Right cardiac atrium (tissue), 5 donors: ENCODE results near the gene DCLK1. TPM values are rescaled to one million over a fixed set of nuclear protein-coding genes. Genes with fewer than 3 reads are reported as not detected.
A peak's percentile ranks its signal among the peaks of the same experiment; 100 is the strongest.
"Not testable (repeated sequence)": the region's sequence is repeated elsewhere in the genome, so short reads cannot be mapped to it uniquely, and the experiment has no call there.

Source experiments
- ATAC-seq, 2 donors: fragments of 200-7000 bp; cut with Tn5 transposase; one replicate each; pipeline versions ENCODE4 v1.8.0 to v1.9.1; 2020; ENCODE audit warnings: moderate library complexity in 2 of 2, mild to moderate bottlenecking in 1 of 2
- DNase-seq, 3 donors: peaks; one replicate each; pipeline ENCODE4 v3.0.0-alpha.2; 2020
- H3K27ac ChIP-seq: one replicate; pipeline ENCODE4 v1.5.1; 2013; ENCODE audit warnings: mild to moderate bottlenecking, low read length, control low read depth, moderate library complexity
- H3K27me3 ChIP-seq: one replicate; pipeline ENCODE4 v1.6.1; 2013; ENCODE audit not compliant: control insufficient read depth, insufficient read depth
- H3K4me1 ChIP-seq: one replicate; pipeline ENCODE4 v1.6.1; 2013; ENCODE audit warnings: low read length; ENCODE audit not compliant: control insufficient read depth, insufficient read depth
- H3K4me3 ChIP-seq: one replicate; pipeline ENCODE4 v1.5.1; 2013; ENCODE audit warnings: low read length, control low read depth
- H3K9me3 ChIP-seq: one replicate; pipeline ENCODE4 v1.6.1; 2013; ENCODE audit warnings: low read length; ENCODE audit not compliant: control insufficient read depth
- WGBS: extraction: QIAGEN DNeasy Blood & Tissue Kit; methylation state at CpG from one replicate; pipeline ENCODE4 v1.1.7; 2013; 5-methylcytosine and 5-hydroxymethylcytosine counted together
- intact Hi-C, 4 donors: fragments of 100-400 bp; cut with DNase I; formaldehyde crosslinking; loops; one replicate each; pipeline versions ENCODE4 v1.11.0 to v1.14.0; 2022 to 2023
- polyA plus RNA-seq: library from polyadenylated mRNA; stranded (reverse); fragments of 200-250 nt; gene quantifications from one replicate; pipeline ENCODE4 v1.2.3, GENCODE V29; 2013
- total RNA-seq, 4 donors: library from RNA; stranded (reverse); fragmentation: NEBNext Ultra II Directional; extraction: Animal tissue kit (Norgen Biotek cat#: 25700); gene quantifications; one replicate each; pipeline ENCODE4 v1.2.1, GENCODE V29; 2021
- donor health status: healthy with polysubstance abuse.
- donor health status: DM: no; HTN: yes; CAD: no.
- donor health status: DM: no; HTN: no; CAD: no.
- donor health status: DM: no; HTN: yes; CAD: no; lungs with severe emphysema.
- donor health status: DM: yes; HTN: yes; CAD: no.

Gene DCLK1
- total and polyA plus RNA-seq, 5 donors: 5.1 to 19.8 (median 16.1) TPM

DNA sequence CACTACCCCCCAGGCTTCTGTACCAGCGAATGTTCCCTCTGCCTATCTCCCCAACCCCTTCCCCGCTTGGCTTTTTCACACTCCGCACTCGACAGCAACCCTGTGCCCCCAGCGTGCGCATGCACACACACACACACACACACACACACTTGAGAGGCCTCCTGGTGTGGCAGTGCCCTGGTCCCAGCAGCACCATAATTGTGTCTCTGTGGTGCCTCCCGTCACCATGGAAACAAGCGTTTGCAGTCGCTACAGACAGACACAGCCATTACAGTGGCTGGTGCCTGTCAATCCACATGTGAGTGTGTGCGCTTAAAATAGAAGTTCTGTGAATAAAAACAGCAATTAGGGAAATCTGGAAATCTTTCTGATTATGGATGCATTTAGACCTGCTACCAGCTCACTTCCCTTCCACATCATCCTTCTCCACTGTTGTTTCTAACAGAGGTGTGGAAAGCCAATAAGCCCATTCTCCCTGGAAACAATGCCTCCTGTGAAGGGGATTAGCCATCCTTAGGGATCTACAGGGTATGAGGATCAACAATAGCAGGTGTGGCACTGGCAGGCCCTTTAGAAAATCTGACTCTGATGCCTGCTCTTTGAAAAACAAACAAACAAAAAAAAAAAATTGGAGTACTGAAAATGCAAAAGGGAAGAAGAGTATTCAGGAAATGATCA, 146.3 kb downstream of the DCLK1 start:
- Histone ChIP-seq H3K4me1 (no peaks in the 10 kb centered on the region), H3K9me3 (no peaks in the 10 kb centered on the region), H3K27me3 (no peaks in the 10 kb centered on the region), H3K27ac (no peak overlapping the region), H3K4me3 (no peak overlapping the region)
- DNase-seq (peak in 1 of 3 donors; percentile 28), ATAC-seq (no peak)
- 63% methylated on average over 10 of the region's 10 CpGs for WGBS
- intact Hi-C loops: loop anchor here in 1 of 4 donors (5.0 kb wide), 1 partner anchor 277 kb away; no protein-coding TSS in a partner anchor

DNA sequence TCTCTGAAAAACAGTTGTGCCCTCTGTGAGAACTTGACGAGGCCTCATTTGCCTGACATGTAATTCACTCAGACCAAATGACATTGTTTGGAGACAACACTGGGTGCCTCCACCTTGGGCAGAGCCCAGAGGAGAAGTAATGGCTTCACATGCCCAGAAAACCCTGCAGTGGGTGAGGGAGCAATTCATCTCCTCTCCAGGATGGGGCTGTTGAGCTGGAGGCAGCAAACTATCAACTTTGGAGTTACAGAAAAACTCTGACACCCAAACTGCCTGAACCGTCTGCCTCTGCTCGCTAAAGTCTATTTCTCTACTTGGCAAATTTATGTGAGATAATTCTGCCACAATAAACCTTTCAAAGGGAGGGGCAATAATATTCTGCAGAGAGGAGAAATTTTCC, 146.9 kb downstream of the DCLK1 start:
- DNase-seq: no peak
- intact Hi-C loops: loop anchor here in 1 of 4 donors (5.0 kb wide), 1 partner anchor 278 kb away; no protein-coding TSS in a partner anchor

DNA sequence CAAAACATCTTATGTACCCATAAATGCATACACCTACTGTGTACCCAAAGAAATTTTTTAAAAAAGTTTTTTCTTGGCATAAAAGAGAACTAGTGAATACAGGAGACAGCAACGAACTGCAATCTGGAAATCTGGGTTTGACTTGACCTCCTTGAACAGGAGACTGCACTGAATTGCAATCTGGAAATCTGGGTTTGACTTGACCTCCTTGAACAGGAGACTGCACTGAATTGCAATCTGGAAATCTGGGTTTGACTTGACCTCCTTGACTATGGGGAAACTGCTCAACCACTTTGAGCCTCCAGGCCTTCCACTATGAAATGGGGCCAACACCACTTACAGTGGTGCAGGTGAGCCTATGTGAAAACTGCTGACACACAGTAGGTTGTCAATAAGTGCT, 147.5 kb downstream of the DCLK1 start:
- ATAC-seq, H3K27ac ChIP-seq, H3K4me1 ChIP-seq, H3K27me3 ChIP-seq, H3K4me3 ChIP-seq, DNase-seq, H3K9me3 ChIP-seq: not testable (repeated sequence)
- 77% methylated on average over 1 of the region's 1 CpG for WGBS
- intact Hi-C loops: loop anchor here in 1 of 4 donors (5.0 kb wide), 1 partner anchor 279 kb away; no protein-coding TSS in a partner anchor

More for the DNA sequence above, 146.9 kb downstream of the DCLK1 start:
- H3K4me1 ChIP-seq: no peaks in the 10 kb centered on the region
- H3K9me3 ChIP-seq: no peaks in the 10 kb centered on the region
- ATAC-seq: no peak
- no peak overlapping the region for H3K4me3 ChIP-seq
- H3K27me3 ChIP-seq: no peaks in the 10 kb centered on the region
- WGBS: 82% methylated on average over 3 of the region's 3 CpGs
- no peak overlapping the region for H3K27ac ChIP-seq

DNA sequence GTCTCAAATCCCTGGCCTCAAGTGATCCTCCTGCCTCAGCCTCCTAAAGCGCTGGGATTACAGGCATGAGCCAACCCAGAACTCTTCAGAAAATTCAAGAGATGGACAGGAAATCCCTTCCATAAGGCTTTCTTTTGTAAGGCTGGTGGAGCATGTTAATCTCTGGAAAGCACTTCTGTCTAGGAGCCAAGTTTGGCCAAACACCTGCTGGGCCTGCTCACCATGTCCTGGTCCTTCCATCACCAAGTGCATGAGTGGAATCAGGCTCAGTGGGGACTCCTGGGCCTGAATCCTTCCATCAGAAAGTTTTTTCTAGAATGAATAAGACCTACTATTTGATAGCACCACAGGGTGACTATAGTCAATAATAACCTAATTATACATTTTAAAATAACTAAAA, 148.0 kb downstream of the DCLK1 start:
- Histone ChIP-seq H3K9me3 (no peaks in the 10 kb centered on the region), H3K4me1 (no peaks in the 10 kb centered on the region), H3K27me3 (no peaks in the 10 kb centered on the region), H3K27ac (no peak overlapping the region), H3K4me3 (no peak overlapping the region)
- intact Hi-C loops: loop anchor here in 1 of 4 donors (5.0 kb wide), 1 partner anchor 279 kb away; no protein-coding TSS in a partner anchor
- WGBS: 91% methylated on average over 1 of the region's 1 CpG
- ATAC-seq (no peak), DNase-seq (no peak)

DNA sequence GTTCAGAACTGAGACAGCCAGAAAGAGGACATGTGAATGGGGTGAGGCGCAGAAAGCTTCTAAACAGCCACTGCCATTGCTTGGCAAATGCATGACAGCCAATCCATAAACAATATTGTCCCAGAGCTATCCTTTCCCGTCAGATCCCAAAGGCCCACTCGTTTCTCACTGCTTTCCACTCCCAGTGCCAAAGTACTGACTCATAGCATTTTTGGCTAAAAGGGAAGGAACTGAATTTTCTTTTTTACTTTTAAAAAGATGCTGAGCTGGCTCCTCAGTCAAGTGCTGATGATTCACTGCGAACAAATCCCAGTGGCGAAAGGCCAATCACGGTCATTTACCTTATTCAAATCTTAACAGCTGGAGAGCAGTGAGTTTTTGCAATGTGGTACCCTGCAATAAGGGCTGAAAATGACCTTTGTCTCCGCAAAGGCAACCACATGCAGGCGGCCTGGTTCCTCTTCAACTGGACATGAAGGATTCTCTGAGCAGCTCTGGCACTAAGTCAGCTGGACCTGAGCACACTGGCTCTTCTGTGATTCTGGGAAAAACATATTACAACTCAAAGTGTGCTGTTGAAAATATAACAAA, 151.7 kb downstream of the DCLK1 start:
- H3K4me1 ChIP-seq: no peaks in the 10 kb centered on the region
- H3K27ac ChIP-seq: peak overlapping the region; percentile 69
- peak; percentile 57 to 87 (median 81) for DNase-seq
- ATAC-seq: peak; percentile 81 to 87
- no peak overlapping the region for H3K4me3 ChIP-seq
- H3K9me3 ChIP-seq: no peaks in the 10 kb centered on the region
- intact Hi-C loops: loop anchor here (2.0 to 10.0 kb wide), 3 partner anchors 295 to 755 kb away; no protein-coding TSS in a partner anchor
- 44% methylated on average over 8 of the region's 8 CpGs for WGBS
- H3K27me3 ChIP-seq: no peaks in the 10 kb centered on the region

DNA sequence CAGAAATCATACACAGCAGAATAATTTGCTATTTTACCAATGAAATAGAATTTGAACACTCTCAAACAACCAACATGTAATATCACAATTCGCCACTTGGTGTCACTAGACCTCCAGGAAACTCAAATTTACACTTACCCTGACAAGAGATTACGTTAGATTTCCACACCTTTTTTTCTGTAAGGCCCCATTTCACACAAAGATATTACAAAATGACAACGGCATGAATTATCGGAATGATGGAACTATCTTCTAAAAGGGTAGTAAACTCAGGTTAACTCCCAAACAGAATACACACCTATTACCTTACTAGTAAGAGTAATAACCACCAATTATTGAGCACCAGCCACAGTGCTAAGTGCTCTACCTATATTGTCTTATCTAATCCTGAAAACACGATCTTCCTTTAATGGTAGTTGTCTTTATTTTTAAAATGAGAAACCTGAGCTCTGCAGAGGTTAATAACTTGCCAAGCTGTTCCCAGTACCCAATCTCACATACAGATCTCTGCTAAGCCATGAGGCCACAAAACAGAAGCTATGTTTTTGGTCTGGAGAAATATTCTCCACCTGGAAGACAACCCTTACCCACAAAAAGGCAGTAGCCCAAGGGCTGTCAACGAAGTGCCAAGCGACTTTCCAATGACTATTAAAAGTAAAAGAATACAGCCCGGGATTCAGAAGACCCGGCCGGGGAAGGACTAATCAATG, 152.4 kb downstream of the DCLK1 start:
- intact Hi-C loops: loop anchor here (2.0 to 10.0 kb wide), 3 partner anchors 296 to 756 kb away; no protein-coding TSS in a partner anchor
- Histone ChIP-seq H3K27me3 (no peaks in the 10 kb centered on the region), H3K9me3 (no peaks in the 10 kb centered on the region), H3K4me1 (no peaks in the 10 kb centered on the region), H3K4me3 (no peak overlapping the region), H3K27ac (peak overlapping the region; percentile 69)
- ATAC-seq (peak; percentile 34 to 61), DNase-seq (no peak)
- 35% methylated on average over 10 of the region's 10 CpGs for WGBS

DNA sequence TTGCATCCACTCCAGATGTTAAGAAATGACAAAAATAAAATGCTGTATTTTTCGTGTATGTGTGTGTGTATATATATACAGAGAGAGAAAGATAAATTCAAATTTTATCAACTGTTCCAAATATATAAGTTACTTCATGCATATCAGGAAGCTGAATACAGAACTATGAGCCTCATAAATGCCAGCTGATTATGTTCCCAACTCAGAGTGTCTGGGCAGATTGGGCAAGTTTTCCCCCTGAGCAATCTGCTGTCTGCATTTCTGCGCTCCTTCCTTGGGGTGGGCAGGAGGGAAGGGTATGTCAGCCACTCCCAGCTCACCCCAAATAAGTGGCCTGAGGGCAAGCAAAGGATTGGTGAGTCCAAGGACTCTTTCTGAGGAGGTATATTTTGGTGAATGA, 154.1 kb downstream of the DCLK1 start:
- intact Hi-C loops: loop anchor here in 3 of 4 donors (5.0 to 10.0 kb wide), 2 partner anchors 300 to 758 kb away; no protein-coding TSS in a partner anchor
- no peak overlapping the region for H3K4me3 ChIP-seq
- H3K27ac ChIP-seq: no peak overlapping the region
- DNase-seq (no peak), ATAC-seq (no peak)
- 79% methylated on average over 2 of the region's 2 CpGs for WGBS
- no peaks in the 10 kb centered on the region for H3K4me1 ChIP-seq
- H3K27me3 ChIP-seq: no peaks in the 10 kb centered on the region
- H3K9me3 ChIP-seq: no peaks in the 10 kb centered on the region

DNA sequence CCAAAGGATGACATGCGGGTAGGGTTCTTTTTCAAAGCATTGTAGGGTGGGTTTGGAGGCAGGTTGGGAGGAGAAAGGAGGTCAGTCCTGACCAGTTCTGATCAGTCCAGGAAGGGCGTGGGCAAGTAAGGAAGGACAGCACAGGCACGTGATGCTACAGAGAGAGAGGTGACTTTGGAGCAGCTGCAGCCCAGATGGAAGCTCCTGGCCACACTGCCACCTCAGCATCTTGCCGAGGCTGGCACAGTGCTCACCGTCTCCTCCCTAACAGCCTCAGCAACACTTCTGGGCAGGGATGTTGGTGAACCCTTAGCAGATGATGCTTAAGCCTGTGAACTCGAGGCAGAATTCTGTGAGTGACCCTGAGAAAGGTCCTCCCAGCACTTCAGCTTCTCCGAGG, 155.1 kb downstream of the DCLK1 start:
- Histone ChIP-seq H3K27me3 (no peaks in the 10 kb centered on the region), H3K27ac (no peak overlapping the region), H3K9me3 (no peaks in the 10 kb centered on the region), H3K4me1 (no peaks in the 10 kb centered on the region), H3K4me3 (no peak overlapping the region)
- ATAC-seq (no peak), DNase-seq (no peak)
- 80% methylated on average over 7 of the region's 7 CpGs for WGBS
- intact Hi-C loops: loop anchor here in 3 of 4 donors (5.0 to 10.0 kb wide), 2 partner anchors 301 to 759 kb away; no protein-coding TSS in a partner anchor

DNA sequence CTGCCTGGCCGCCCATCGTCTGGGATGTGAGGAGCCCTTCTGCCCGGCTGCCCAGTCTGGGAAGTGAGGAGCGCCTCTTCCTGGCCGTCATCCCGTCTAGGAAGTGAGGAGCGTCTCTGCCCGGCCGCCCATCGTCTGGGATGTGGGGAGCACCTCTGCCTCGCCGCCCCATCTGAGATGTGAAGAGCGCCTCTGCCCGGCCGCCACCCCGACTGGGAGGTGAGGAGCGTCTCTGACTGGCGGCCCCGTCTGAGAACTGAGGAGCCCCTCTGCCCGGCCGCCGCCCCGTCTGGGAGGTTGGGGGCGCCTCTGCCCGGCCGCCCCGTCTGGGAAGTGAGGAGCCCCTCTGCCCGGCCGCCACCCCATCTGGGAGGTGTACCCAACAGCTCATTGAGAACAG, 164.2 kb downstream of the DCLK1 start:
- H3K27me3 ChIP-seq, H3K9me3 ChIP-seq, H3K4me1 ChIP-seq, H3K27ac ChIP-seq, ATAC-seq, H3K4me3 ChIP-seq: not testable (repeated sequence)
- DNase-seq: peak in 1 of 3 donors; percentile 43
- intact Hi-C loops: loop anchor here in 1 of 4 donors (10.0 kb wide), 1 partner anchor 502 kb away; no protein-coding TSS in a partner anchor
- WGBS: 94% methylated on average over 29 of the region's 29 CpGs

DNA sequence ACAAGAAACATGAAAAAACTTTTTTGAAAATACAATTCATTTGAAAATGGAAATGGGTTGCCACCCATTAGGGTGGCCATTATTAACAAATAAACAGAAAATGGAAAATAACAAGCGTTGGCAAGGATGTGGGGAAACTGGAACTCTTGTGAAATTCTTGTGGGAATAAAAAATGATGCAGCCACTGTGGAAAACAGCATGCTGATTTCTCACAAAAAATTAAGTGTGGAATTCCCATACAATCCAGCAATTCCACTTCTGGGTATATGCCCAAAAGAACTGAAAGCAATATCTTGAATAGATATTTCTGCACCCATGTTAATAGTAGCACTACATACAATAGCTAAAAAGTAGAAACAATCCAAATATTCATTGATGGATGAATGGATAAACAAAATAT, 165.2 kb downstream of the DCLK1 start:
- Histone ChIP-seq H3K9me3 (no peaks in the 10 kb centered on the region), H3K4me3 (no peak overlapping the region), H3K27ac (no peak overlapping the region), H3K27me3 (no peaks in the 10 kb centered on the region), H3K4me1 (no peaks in the 10 kb centered on the region)
- ATAC-seq: peak in 1 of 2 donors; percentile 71
- intact Hi-C loops: loop anchor here in 1 of 4 donors (10.0 kb wide), 1 partner anchor 501 kb away; no protein-coding TSS in a partner anchor
- no peak for DNase-seq
- 65% methylated on average over 1 of the region's 1 CpG for WGBS
